H1 (cell line): ENCODE data around the gene CCNY. TPM values are rescaled to one million over a fixed set of nuclear protein-coding genes. Genes with fewer than 3 reads are reported as not detected.

Experiments used
- ATF3 ChIP-seq: IDR thresholded peaks from 2 replicates; pipeline ENCODE4 v1.6.1; 2011; ENCODE audit warnings: low read depth, mild to moderate bottlenecking, low read length; ENCODE audit not compliant: insufficient read depth
- BACH1 ChIP-seq: IDR thresholded peaks from 2 replicates; pipeline ENCODE4 v1.6.1; 2012; ENCODE audit warnings: low read length, improper control_type of control experiment
- FOSL1 ChIP-seq: IDR thresholded peaks from 2 replicates; pipeline ENCODE4 v1.6.1; 2011; ENCODE audit warnings: mild to moderate bottlenecking, low read depth, low read length, moderate library complexity; ENCODE audit not compliant: insufficient read depth
- GABPA ChIP-seq: IDR thresholded peaks from 2 replicates; pipeline ENCODE4 v1.6.1; 2011; ENCODE audit warnings: mild to moderate bottlenecking, low read length, moderate library complexity, borderline replicate concordance; ENCODE audit not compliant: insufficient read depth
- NRF1 ChIP-seq: IDR thresholded peaks from 2 replicates; pipeline ENCODE4 v1.6.1; 2011; ENCODE audit warnings: mild to moderate bottlenecking, low read depth, low read length, improper control_type of control experiment
- RBBP5 ChIP-seq: IDR thresholded peaks from 2 replicates; pipeline ENCODE4 v1.7.1; 2012; ENCODE audit warnings: low read depth, mild to moderate bottlenecking, inconsistent platforms, low read length, moderate library complexity, borderline replicate concordance
- RXRA ChIP-seq: IDR thresholded peaks from 2 replicates; pipeline ENCODE4 v1.6.1; 2011; ENCODE audit warnings: low read depth, mild to moderate bottlenecking, low read length, moderate library complexity; ENCODE audit not compliant: insufficient read depth
- SP1 ChIP-seq: IDR thresholded peaks from 2 replicates; pipeline ENCODE4 v1.6.1; 2011; ENCODE audit warnings: low read depth, low read length
- TAF1 ChIP-seq: IDR thresholded peaks from 2 replicates; pipeline ENCODE4 v1.6.1; 2011; ENCODE audit warnings: mild to moderate bottlenecking, low read depth, low read length
- ZNF274 ChIP-seq: IDR thresholded peaks from 2 replicates; pipeline ENCODE4 v1.7.0; 2012; ENCODE audit warnings: low read length, borderline replicate concordance; ENCODE audit errors: extremely low read depth
- polyA plus RNA-seq, 7 experiments: library from polyadenylated mRNA; depleted of rRNA in 3 of 7; stranded (reverse) in 5 of 7; unstranded in 2 of 7; fragments of >200 nt in 5 of 7; fragments of 200-250 nt in 2 of 7; gene quantifications; 1 replicate in 5 of 7; 2 replicates in 1 of 7; 4 replicates in 1 of 7; pipeline versions ENCODE4 v1.2.1 to v1.2.3, GENCODE V29; 2011 to 2013; ENCODE audit warnings: missing spikeins in 2 of 7, mixed read lengths in 2 of 7
- total RNA-seq: library from RNA; stranded (reverse); fragmentation: NEBNext Ultra II Directional; extraction: Animal tissue kit (Norgen Biotek cat#: 25700); gene quantifications from 2 replicates; pipeline ENCODE4 v1.2.1, GENCODE V29; 2021
- TF ChIP-seq, protein P1 (sequence below): fragments of 300-600 bp; sonication (generic); IDR thresholded peaks from 2 replicates; pipeline ENCODE4 v1.7.1; 2012; ENCODE audit warnings: low read length, moderate library complexity, mild to moderate bottlenecking, inconsistent platforms; ENCODE audit not compliant: insufficient replicate concordance

Gene CCNY
- total and polyA plus RNA-seq, 2 of the 8 experiments (the other 6 are each of a cell fraction or from before 2014, with no cell fraction given): 25.3 to 68.2 TPM

DNA sequence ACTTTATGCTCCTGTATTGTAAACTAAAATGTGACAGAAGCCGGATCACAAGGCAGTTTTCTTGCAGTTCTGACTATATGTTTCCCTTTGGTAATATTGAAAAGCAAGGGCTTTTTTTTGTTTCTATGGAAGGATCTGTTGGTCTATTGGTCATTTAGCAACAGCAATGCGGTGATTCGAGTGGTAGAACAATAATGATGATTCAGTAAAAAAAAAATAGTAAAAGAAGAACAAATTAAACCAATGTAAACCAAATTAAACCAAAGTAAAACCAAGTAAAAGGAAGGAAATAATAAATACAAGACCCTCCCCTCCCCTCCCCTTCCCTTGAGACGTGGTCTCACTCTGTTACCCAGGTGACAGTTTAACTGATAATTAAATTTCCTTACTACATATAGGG lies 17.8 kb upstream of the CCNY start (continued):
- TF ChIP-seq, protein P1, sequence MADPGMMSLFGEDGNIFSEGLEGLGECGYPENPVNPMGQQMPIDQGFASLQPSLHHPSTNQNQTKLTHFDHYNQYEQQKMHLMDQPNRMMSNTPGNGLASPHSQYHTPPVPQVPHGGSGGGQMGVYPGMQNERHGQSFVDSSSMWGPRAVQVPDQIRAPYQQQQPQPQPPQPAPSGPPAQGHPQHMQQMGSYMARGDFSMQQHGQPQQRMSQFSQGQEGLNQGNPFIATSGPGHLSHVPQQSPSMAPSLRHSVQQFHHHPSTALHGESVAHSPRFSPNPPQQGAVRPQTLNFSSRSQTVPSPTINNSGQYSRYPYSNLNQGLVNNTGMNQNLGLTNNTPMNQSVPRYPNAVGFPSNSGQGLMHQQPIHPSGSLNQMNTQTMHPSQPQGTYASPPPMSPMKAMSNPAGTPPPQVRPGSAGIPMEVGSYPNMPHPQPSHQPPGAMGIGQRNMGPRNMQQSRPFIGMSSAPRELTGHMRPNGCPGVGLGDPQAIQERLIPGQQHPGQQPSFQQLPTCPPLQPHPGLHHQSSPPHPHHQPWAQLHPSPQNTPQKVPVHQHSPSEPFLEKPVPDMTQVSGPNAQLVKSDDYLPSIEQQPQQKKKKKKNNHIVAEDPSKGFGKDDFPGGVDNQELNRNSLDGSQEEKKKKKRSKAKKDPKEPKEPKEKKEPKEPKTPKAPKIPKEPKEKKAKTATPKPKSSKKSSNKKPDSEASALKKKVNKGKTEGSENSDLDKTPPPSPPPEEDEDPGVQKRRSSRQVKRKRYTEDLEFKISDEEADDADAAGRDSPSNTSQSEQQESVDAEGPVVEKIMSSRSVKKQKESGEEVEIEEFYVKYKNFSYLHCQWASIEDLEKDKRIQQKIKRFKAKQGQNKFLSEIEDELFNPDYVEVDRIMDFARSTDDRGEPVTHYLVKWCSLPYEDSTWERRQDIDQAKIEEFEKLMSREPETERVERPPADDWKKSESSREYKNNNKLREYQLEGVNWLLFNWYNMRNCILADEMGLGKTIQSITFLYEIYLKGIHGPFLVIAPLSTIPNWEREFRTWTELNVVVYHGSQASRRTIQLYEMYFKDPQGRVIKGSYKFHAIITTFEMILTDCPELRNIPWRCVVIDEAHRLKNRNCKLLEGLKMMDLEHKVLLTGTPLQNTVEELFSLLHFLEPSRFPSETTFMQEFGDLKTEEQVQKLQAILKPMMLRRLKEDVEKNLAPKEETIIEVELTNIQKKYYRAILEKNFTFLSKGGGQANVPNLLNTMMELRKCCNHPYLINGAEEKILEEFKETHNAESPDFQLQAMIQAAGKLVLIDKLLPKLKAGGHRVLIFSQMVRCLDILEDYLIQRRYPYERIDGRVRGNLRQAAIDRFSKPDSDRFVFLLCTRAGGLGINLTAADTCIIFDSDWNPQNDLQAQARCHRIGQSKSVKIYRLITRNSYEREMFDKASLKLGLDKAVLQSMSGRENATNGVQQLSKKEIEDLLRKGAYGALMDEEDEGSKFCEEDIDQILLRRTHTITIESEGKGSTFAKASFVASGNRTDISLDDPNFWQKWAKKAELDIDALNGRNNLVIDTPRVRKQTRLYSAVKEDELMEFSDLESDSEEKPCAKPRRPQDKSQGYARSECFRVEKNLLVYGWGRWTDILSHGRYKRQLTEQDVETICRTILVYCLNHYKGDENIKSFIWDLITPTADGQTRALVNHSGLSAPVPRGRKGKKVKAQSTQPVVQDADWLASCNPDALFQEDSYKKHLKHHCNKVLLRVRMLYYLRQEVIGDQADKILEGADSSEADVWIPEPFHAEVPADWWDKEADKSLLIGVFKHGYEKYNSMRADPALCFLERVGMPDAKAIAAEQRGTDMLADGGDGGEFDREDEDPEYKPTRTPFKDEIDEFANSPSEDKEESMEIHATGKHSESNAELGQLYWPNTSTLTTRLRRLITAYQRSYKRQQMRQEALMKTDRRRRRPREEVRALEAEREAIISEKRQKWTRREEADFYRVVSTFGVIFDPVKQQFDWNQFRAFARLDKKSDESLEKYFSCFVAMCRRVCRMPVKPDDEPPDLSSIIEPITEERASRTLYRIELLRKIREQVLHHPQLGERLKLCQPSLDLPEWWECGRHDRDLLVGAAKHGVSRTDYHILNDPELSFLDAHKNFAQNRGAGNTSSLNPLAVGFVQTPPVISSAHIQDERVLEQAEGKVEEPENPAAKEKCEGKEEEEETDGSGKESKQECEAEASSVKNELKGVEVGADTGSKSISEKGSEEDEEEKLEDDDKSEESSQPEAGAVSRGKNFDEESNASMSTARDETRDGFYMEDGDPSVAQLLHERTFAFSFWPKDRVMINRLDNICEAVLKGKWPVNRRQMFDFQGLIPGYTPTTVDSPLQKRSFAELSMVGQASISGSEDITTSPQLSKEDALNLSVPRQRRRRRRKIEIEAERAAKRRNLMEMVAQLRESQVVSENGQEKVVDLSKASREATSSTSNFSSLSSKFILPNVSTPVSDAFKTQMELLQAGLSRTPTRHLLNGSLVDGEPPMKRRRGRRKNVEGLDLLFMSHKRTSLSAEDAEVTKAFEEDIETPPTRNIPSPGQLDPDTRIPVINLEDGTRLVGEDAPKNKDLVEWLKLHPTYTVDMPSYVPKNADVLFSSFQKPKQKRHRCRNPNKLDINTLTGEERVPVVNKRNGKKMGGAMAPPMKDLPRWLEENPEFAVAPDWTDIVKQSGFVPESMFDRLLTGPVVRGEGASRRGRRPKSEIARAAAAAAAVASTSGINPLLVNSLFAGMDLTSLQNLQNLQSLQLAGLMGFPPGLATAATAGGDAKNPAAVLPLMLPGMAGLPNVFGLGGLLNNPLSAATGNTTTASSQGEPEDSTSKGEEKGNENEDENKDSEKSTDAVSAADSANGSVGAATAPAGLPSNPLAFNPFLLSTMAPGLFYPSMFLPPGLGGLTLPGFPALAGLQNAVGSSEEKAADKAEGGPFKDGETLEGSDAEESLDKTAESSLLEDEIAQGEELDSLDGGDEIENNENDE: no peak
- TF ChIP-seq FOSL1 (no peak), SP1 (no peak), NRF1 (no peak), GABPA (no peak), RXRA (no peak), BACH1 (no peak), RBBP5 (no peak), TAF1 (no peak), ZNF274 (no peak), ATF3 (no peak)
